Activated CD4-positive, alpha-beta T cell treated with anti-CD3 and anti-CD28 coated beads, Interleukin-2, amount 10 ng/mL, durations not matched to agents 7 days and 5 days (primary cell): ENCODE measurements around the gene KDM8. TPM values are rescaled to one million over a fixed set of nuclear protein-coding genes. Genes with fewer than 3 reads are reported as not detected.
A peak's percentile ranks its signal among the peaks of the same experiment; 100 is the strongest.

Experiments used
- CTCF ChIA-PET: fragments of 350-600 bp; sonication (Branson Sonifier 250); formaldehyde crosslinking; loops from one replicate; lab custom pipeline; 2021; ENCODE audit warnings: antibody characterized with exemption; lab: Charles Lee
- POLR2A ChIA-PET: fragments of 350-600 bp; sonication (Branson Sonifier 250); formaldehyde crosslinking; loops from one replicate; lab custom pipeline; 2021; ENCODE audit warnings: antibody characterized with exemption; lab: Charles Lee
- DNase-seq: peaks from one replicate; pipeline ENCODE4 v3.0.0-alpha.2; 2020
- H3K27ac Mint-ChIP-seq: one replicate; pipeline ENCODE4 v1.8.0; 2021; ENCODE audit warnings: mild to moderate bottlenecking, moderate library complexity, mixed read lengths
- H3K27me3 Mint-ChIP-seq: one replicate; pipeline ENCODE4 v1.8.0; 2021; ENCODE audit warnings: mixed read lengths
- H3K36me3 Mint-ChIP-seq: one replicate; pipeline ENCODE4 v1.8.0; 2021; ENCODE audit warnings: low read depth, mixed read lengths
- H3K4me1 Mint-ChIP-seq: one replicate; pipeline ENCODE4 v1.8.0; 2021; ENCODE audit warnings: mixed read lengths
- H3K4me3 Mint-ChIP-seq: one replicate; pipeline ENCODE4 v1.8.0; 2021; ENCODE audit warnings: mild to moderate bottlenecking, moderate library complexity, mixed read lengths
- H3K9me3 Mint-ChIP-seq: one replicate; pipeline ENCODE4 v1.8.0; 2021; ENCODE audit warnings: mixed read lengths
- total RNA-seq, 2 experiments: library from RNA; stranded (reverse); gene quantifications; one replicate each; pipeline ENCODE4 v1.2.3, GENCODE V29; 2021

The KDM8 gene
- total RNA-seq, 2 experiments from 2014 or later: 22.5 to 25.0 TPM

GRCh38 chr16:27228045-27228444, 24.7 kb downstream of the KDM8 start:
- Mint-ChIP-seq H3K27ac (no peak overlapping the region), H3K36me3 (peaks cover 72% of the 10 kb centered on the region), H3K4me3 (no peak overlapping the region), H3K27me3 (no peaks in the 10 kb centered on the region), H3K9me3 (no peaks in the 10 kb centered on the region), H3K4me1 (peaks cover 76% of the 10 kb centered on the region)
- ChIA-PET POLR2A (no interaction called here), CTCF (interaction anchor here (1.1 kb wide), 1 partner anchor 8 kb away, joined by 4 read pairs; no protein-coding TSS in a partner anchor)
- DNase-seq: no peak

GRCh38 chr16:27228621-27229501, 25.5 kb downstream of the KDM8 start:
- ChIA-PET CTCF (interaction anchor here (0.9 to 3.5 kb wide), 3 partner anchors 7 to 17 kb away, joined by 3 to 15 read pairs (median 4); no protein-coding TSS in a partner anchor), POLR2A (no interaction called here)
- Mint-ChIP-seq H3K4me1 (peaks cover 84% of the 10 kb centered on the region), H3K27me3 (no peaks in the 10 kb centered on the region), H3K9me3 (no peaks in the 10 kb centered on the region), H3K27ac (peak overlapping the region; percentile 98), H3K36me3 (peaks cover 79% of the 10 kb centered on the region), H3K4me3 (peak overlapping the region; percentile 5)
- DNase-seq: no peak

GRCh38 chr16:27229891-27230470, 26.7 kb downstream of the KDM8 start:
- Mint-ChIP-seq H3K9me3 (no peaks in the 10 kb centered on the region), H3K4me1 (peaks cover 88% of the 10 kb centered on the region), H3K4me3 (peak overlapping the region; percentile 82), H3K27ac (peak overlapping the region; percentile 98), H3K27me3 (no peaks in the 10 kb centered on the region), H3K36me3 (peaks cover 80% of the 10 kb centered on the region)
- CTCF ChIA-PET: interaction anchor here (0.9 to 3.5 kb wide), 13 partner anchors 8 to 230 kb away, joined by 3 to 16 read pairs (median 4); partner anchors contain the start of genes IL21R and KDM8
- no peak for DNase-seq
- POLR2A ChIA-PET: interaction anchor here (0.6 to 1.1 kb wide), 2 partner anchors 137 to 1820 kb away, joined by 3 to 4 read pairs; no protein-coding TSS in a partner anchor

GRCh38 chr16:27230562-27231001, 27.3 kb downstream of the KDM8 start:
- Mint-ChIP-seq H3K27ac (peak overlapping the region; percentile 98), H3K9me3 (no peaks in the 10 kb centered on the region), H3K27me3 (no peaks in the 10 kb centered on the region), H3K4me1 (peaks cover 93% of the 10 kb centered on the region), H3K4me3 (peak overlapping the region; percentile 82), H3K36me3 (peaks cover 81% of the 10 kb centered on the region)
- ChIA-PET POLR2A (interaction anchor here (0.6 to 1.6 kb wide), 5 partner anchors 27 to 1821 kb away, joined by 3 to 4 read pairs (median 3); partner anchors contain the start of gene KDM8), CTCF (interaction anchor here (0.9 to 3.5 kb wide), 13 partner anchors 9 to 229 kb away, joined by 3 to 16 read pairs (median 4); partner anchors contain the start of genes IL21R and KDM8)
- peak; percentile 89 for DNase-seq

- peak overlapping the region; percentile 82 for H3K4me3 Mint-ChIP-seq
- peaks cover 92% of the 10 kb centered on the region for H3K4me1 Mint-ChIP-seq
- ChIA-PET CTCF (interaction anchor here (0.8 to 3.5 kb wide), 10 partner anchors 11 to 136 kb away, joined by 3 to 16 read pairs (median 3); no protein-coding TSS in a partner anchor), POLR2A (interaction anchor here (1.6 kb wide), 1 partner anchor 28 kb away, joined by 4 read pairs; the partner anchor contains the start of gene KDM8)
- H3K9me3 Mint-ChIP-seq: no peaks in the 10 kb centered on the region
- no peaks in the 10 kb centered on the region for H3K27me3 Mint-ChIP-seq
- DNase-seq: no peak
- H3K27ac Mint-ChIP-seq: peak overlapping the region; percentile 98
- peaks cover 72% of the 10 kb centered on the region for H3K36me3 Mint-ChIP-seq
These were observed 28.4 kb downstream of the KDM8 start for GRCh38 chr16:27231692-27232060.

- CTCF ChIA-PET: interaction anchor here (0.8 to 3.5 kb wide), 10 partner anchors 11 to 136 kb away, joined by 3 to 16 read pairs (median 4); no protein-coding TSS in a partner anchor
- POLR2A ChIA-PET: interaction anchor here (1.6 kb wide), 1 partner anchor 29 kb away, joined by 4 read pairs; the partner anchor contains the start of gene KDM8
- Mint-ChIP-seq H3K4me3 (peak overlapping the region; percentile 82), H3K27ac (peak overlapping the region; percentile 98), H3K4me1 (peaks cover 92% of the 10 kb centered on the region), H3K36me3 (peaks cover 70% of the 10 kb centered on the region), H3K27me3 (no peaks in the 10 kb centered on the region), H3K9me3 (no peaks in the 10 kb centered on the region)
- DNase-seq: peak; percentile 34
These were observed 29.0 kb downstream of the KDM8 start for GRCh38 chr16:27232061-27232900.

GRCh38 chr16:27232901-27233625, 29.7 kb downstream of the KDM8 start:
- Mint-ChIP-seq H3K36me3 (peaks cover 67% of the 10 kb centered on the region), H3K4me1 (peaks cover 96% of the 10 kb centered on the region), H3K4me3 (peak overlapping the region; percentile 82), H3K27me3 (no peaks in the 10 kb centered on the region), H3K9me3 (no peaks in the 10 kb centered on the region), H3K27ac (peak overlapping the region; percentile 98)
- ChIA-PET CTCF (interaction anchor here (0.7 to 5.5 kb wide), 8 partner anchors 11 to 175 kb away, joined by 3 to 53 read pairs (median 21); no protein-coding TSS in a partner anchor), POLR2A (no interaction called here)
- DNase-seq: no peak

GRCh38 chr16:27233731-27234130, 30.4 kb downstream of the KDM8 start:
- no peaks in the 10 kb centered on the region for H3K27me3 Mint-ChIP-seq
- H3K36me3 Mint-ChIP-seq: peaks cover 69% of the 10 kb centered on the region
- DNase-seq: no peak
- H3K4me3 Mint-ChIP-seq: peak overlapping the region; percentile 73
- CTCF ChIA-PET: interaction anchor here (0.7 to 5.5 kb wide), 20 partner anchors 8 to 217 kb away, joined by 3 to 53 read pairs (median 7); partner anchors contain the start of gene NSMCE1
- POLR2A ChIA-PET: interaction anchor here (1.5 kb wide), 1 partner anchor 40 kb away, joined by 5 read pairs; no protein-coding TSS in a partner anchor
- peak overlapping the region; percentile 98 for H3K27ac Mint-ChIP-seq
- H3K9me3 Mint-ChIP-seq: no peaks in the 10 kb centered on the region
- H3K4me1 Mint-ChIP-seq: peaks cover 98% of the 10 kb centered on the region

GRCh38 chr16:27234171-27234570, 30.8 kb downstream of the KDM8 start:
- POLR2A ChIA-PET: interaction anchor here (0.9 to 1.5 kb wide), 2 partner anchors 39 to 132 kb away, joined by 3 to 5 read pairs; no protein-coding TSS in a partner anchor
- no peak for DNase-seq
- peaks cover 69% of the 10 kb centered on the region for H3K36me3 Mint-ChIP-seq
- H3K4me3 Mint-ChIP-seq: peak overlapping the region; percentile 73
- H3K9me3 Mint-ChIP-seq: no peaks in the 10 kb centered on the region
- H3K27ac Mint-ChIP-seq: peak overlapping the region; percentile 98
- H3K27me3 Mint-ChIP-seq: no peaks in the 10 kb centered on the region
- peaks cover 98% of the 10 kb centered on the region for H3K4me1 Mint-ChIP-seq
- CTCF ChIA-PET: interaction anchor here (0.7 to 5.5 kb wide), 32 partner anchors 9 to 316 kb away, joined by 3 to 53 read pairs (median 7); partner anchors contain the start of genes GTF3C1, KATNIP and NSMCE1

GRCh38 chr16:27234603-27235002, 31.3 kb downstream of the KDM8 start:
- ChIA-PET CTCF (interaction anchor here (0.6 to 5.5 kb wide), 43 partner anchors 9 to 315 kb away, joined by 3 to 53 read pairs (median 6); partner anchors contain the start of genes GTF3C1, KATNIP and NSMCE1), POLR2A (interaction anchor here (0.6 to 1.5 kb wide), 5 partner anchors 39 to 132 kb away, joined by 3 to 5 read pairs (median 3); no protein-coding TSS in a partner anchor)
- Mint-ChIP-seq H3K27ac (peak overlapping the region; percentile 98), H3K4me1 (peaks cover 98% of the 10 kb centered on the region), H3K36me3 (peaks cover 69% of the 10 kb centered on the region), H3K27me3 (no peaks in the 10 kb centered on the region), H3K9me3 (no peaks in the 10 kb centered on the region), H3K4me3 (peak overlapping the region; percentile 73)
- DNase-seq: no peak
